RWPE2 (cell line): Measurements from ENCODE around the gene CCDC40.

Source experiments
- ATAC-seq: fragments of 200-7000 bp; cut with Tn5 transposase; 3 replicates; pipeline ENCODE4 v1.9.1; 2021; ENCODE audit warnings: low read depth
- DNase-seq: peaks from one replicate; pipeline ENCODE4 v3.0.0-alpha.2; 2020; ENCODE audit warnings: low spot score
- H3K27ac ChIP-seq: fragments of 450-650 bp; 2 replicates; pipeline ENCODE4 v1.5.1; 2017; ENCODE audit warnings: mild to moderate bottlenecking; ENCODE audit not compliant: poor library complexity, severe bottlenecking
- H3K27me3 ChIP-seq: fragments of 250-450 bp; sonication (Bioruptor Pico); 2 replicates; pipeline ENCODE4 v1.5.1; 2021; ENCODE audit warnings: mild to moderate bottlenecking, moderate library complexity; ENCODE audit not compliant: insufficient read depth, poor library complexity, severe bottlenecking
- H3K36me3 ChIP-seq: fragments of 250-450 bp; sonication (Bioruptor Pico); 2 replicates; pipeline ENCODE4 v1.5.1; 2020; ENCODE audit warnings: low read depth, mild to moderate bottlenecking, moderate library complexity
- H3K4me1 ChIP-seq: fragments of 250-450 bp; sonication (Bioruptor Pico); 2 replicates; pipeline ENCODE4 v1.5.1; 2021; ENCODE audit warnings: mild to moderate bottlenecking, moderate library complexity; ENCODE audit not compliant: insufficient read depth, poor library complexity, severe bottlenecking
- H3K4me3 ChIP-seq: fragments of 250-450 bp; sonication (Bioruptor Pico); 2 replicates; pipeline ENCODE4 v1.5.1; 2021; ENCODE audit warnings: mild to moderate bottlenecking, moderate library complexity; ENCODE audit not compliant: severe bottlenecking
- H3K9me3 ChIP-seq: fragments of 250-450 bp; sonication (Bioruptor Pico); 2 replicates; pipeline ENCODE4 v1.5.1; 2021; ENCODE audit warnings: mild to moderate bottlenecking, moderate library complexity; ENCODE audit not compliant: severe bottlenecking
- TF ChIP-seq, protein P1 (sequence below): fragments of 450-650 bp; IDR thresholded peaks from one replicate; pipeline ENCODE4 v1.5.1; 2017; ENCODE audit warnings: mild to moderate bottlenecking, moderate library complexity; ENCODE audit not compliant: poor library complexity, severe bottlenecking

The CCDC40 gene

DNA sequence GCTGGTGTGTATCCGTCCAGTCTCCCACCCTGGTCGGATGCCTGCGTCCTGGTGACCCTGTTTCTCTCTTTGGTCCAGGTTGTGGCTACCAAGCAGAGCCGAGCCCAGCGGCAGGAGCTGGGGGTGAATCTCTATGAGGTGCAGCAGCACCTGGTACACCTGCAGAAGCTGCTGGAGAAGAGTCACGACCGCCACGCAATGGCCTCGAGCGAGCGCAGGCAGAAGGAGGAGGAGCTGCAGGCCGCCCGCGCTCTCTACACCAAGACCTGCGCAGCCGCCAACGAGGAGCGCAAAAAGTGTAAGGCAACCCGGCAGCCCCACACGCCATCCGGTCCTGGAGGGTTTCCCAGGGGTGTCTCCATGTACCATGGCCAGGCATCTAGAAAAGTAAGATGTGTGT is 13.5 kb downstream of the CCDC40 start:
- no peak for ATAC-seq
- Histone ChIP-seq H3K9me3 (no peaks in the 10 kb centered on the region), H3K4me3 (no peak overlapping the region), H3K27me3 (no peaks in the 10 kb centered on the region), H3K27ac (no peak overlapping the region), H3K4me1 (no peaks in the 10 kb centered on the region), H3K36me3 (no peaks in the 10 kb centered on the region)
- no peak for DNase-seq
- TF ChIP-seq, protein P1, sequence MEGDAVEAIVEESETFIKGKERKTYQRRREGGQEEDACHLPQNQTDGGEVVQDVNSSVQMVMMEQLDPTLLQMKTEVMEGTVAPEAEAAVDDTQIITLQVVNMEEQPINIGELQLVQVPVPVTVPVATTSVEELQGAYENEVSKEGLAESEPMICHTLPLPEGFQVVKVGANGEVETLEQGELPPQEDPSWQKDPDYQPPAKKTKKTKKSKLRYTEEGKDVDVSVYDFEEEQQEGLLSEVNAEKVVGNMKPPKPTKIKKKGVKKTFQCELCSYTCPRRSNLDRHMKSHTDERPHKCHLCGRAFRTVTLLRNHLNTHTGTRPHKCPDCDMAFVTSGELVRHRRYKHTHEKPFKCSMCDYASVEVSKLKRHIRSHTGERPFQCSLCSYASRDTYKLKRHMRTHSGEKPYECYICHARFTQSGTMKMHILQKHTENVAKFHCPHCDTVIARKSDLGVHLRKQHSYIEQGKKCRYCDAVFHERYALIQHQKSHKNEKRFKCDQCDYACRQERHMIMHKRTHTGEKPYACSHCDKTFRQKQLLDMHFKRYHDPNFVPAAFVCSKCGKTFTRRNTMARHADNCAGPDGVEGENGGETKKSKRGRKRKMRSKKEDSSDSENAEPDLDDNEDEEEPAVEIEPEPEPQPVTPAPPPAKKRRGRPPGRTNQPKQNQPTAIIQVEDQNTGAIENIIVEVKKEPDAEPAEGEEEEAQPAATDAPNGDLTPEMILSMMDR: no peak

DNA sequence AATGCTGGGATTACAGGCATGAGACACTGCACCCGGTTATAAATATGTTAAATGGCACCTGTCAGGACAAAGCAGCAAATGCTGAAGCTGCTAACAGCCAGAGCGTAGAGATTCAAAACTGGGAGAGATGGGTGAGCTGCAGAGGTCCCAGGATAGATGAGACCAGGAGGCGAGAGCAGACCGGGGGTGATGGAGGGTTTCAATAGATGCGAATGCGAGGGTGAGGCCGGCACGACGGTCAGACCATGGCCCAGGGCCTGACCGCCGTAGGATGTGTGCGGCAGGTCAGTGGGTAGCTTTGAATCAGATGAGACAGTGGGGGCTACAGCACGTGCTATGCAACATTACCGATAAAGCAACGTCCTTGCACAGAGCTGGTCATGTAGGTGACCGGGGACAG is 14.3 kb downstream of the CCDC40 start:
- Histone ChIP-seq H3K27ac (no peak overlapping the region), H3K36me3 (no peaks in the 10 kb centered on the region), H3K4me3 (no peak overlapping the region), H3K9me3 (no peaks in the 10 kb centered on the region), H3K4me1 (no peaks in the 10 kb centered on the region), H3K27me3 (no peaks in the 10 kb centered on the region)
- ATAC-seq (no peak), DNase-seq (no peak)
- TF ChIP-seq, protein P1: no peak

DNA sequence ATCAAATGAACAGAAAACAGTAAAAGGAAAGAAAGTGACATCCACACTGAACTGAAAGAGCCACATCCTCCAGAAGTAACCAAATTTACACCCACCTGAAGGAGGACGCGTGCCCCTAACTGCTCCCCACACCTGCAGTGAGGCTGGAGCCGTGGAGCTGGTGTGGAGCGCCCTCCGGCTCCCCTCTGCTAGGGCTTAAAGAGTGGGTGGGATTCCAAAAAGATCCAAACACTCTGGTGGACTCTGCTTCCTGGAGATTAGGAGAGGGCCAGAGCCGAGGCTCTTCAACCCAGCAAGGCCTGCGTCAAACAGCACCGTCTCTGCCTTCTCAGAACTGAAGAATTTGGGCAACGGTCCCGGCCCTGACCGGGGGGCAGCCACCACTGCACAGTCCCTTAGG is 15.2 kb downstream of the CCDC40 start:
- Histone ChIP-seq H3K36me3 (no peaks in the 10 kb centered on the region), H3K4me1 (no peaks in the 10 kb centered on the region), H3K9me3 (no peaks in the 10 kb centered on the region), H3K27me3 (no peaks in the 10 kb centered on the region), H3K27ac (no peak overlapping the region), H3K4me3 (no peak overlapping the region)
- ATAC-seq: no peak
- no peak for DNase-seq
- TF ChIP-seq, protein P1: no peak

DNA sequence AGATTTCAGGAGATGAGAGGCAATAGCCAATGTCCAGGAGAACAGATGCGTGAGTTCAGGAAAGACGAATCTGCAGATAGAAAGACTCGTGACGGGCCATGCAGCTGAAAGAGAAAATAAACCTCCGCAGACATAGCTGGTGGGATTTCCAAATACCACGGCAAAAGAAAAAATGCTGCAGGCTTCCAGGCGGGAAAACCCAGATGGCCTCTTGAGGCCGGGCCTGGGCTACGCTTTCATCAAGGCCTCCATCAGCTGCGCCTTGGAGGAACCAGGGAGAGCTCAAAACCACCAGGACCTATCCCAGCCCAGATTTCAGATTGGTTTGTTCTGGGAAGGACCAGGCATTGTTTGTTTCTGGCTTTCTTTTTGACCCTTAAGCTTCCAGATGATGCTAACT is 16.7 kb downstream of the CCDC40 start:
- no peak for ATAC-seq
- TF ChIP-seq, protein P1: no peak

DNA sequence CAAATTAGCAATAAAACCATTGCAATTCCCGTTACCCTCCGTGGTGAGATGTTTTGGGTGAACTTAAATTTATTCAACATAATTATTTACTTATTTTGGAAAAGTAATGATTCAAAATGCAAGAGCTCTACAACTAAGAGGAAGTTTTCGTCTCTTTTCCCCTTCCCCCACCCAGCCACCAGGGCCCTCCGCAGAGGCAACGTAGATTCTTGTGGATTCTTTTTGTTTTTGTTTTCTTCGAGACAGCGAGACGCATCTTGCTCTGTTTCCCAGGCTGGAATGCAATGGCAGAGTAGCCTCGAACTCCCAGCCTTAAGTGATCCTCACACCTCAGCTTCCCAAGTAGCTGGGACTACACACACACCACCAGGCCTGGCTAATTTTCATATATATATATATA is 19.2 kb downstream of the CCDC40 start:
- DNase-seq (no peak), ATAC-seq (no peak)
- Histone ChIP-seq H3K36me3 (no peaks in the 10 kb centered on the region), H3K4me1 (no peaks in the 10 kb centered on the region), H3K27ac (no peak overlapping the region), H3K4me3 (no peak overlapping the region), H3K27me3 (no peaks in the 10 kb centered on the region), H3K9me3 (no peaks in the 10 kb centered on the region)
- TF ChIP-seq, protein P1: no peak

More for the DNA sequence above, 16.7 kb downstream of the CCDC40 start:
- Histone ChIP-seq H3K27ac (no peak overlapping the region), H3K4me1 (no peaks in the 10 kb centered on the region), H3K9me3 (no peaks in the 10 kb centered on the region), H3K36me3 (no peaks in the 10 kb centered on the region), H3K4me3 (no peak overlapping the region), H3K27me3 (no peaks in the 10 kb centered on the region)
- no peak for DNase-seq
